Measurements from ENCODE around the gene PRELID3B.

Gene PRELID3B

GRCh38 chr20:59042151-59042795 lies at the start of gene PRELID3B:
Gene PRELID3B (minus strand): TSS chr20:59042786. CDS start chr20:59042730, 56 bp downstream.
- DNase-seq (ENCODE audit: low spot score), result peak; percentile 24

GRCh38 chr20:59087829-59088433 lies 45.3 kb upstream of the PRELID3B start:
- DNase-seq (ENCODE audit: low spot score), result peak; percentile 76

- DNase-seq (ENCODE audit: low spot score), result no peak
Measured at GRCh38 chr20:59086923-59087322, 44.3 kb upstream of the PRELID3B start.

- no peak for DNase-seq (ENCODE audit: low spot score)
Measured at GRCh38 chr20:59084041-59084850, 41.7 kb upstream of the PRELID3B start.

GRCh38 chr20:59082981-59083380 lies 40.4 kb upstream of the PRELID3B start:
- DNase-seq (ENCODE audit: low spot score), result peak; percentile 88

- no peak for DNase-seq (ENCODE audit: low spot score)
Measured at GRCh38 chr20:59082077-59082740, 39.6 kb upstream of the PRELID3B start.

GRCh38 chr20:59081036-59081435 lies 38.5 kb upstream of the PRELID3B start:
- DNase-seq (ENCODE audit: low spot score), result no peak

GRCh38 chr20:59078231-59078630 lies 35.6 kb upstream of the PRELID3B start:
- DNase-seq (ENCODE audit: low spot score), result no peak

GRCh38 chr20:59077705-59078104 lies 35.1 kb upstream of the PRELID3B start:
- no peak for DNase-seq (ENCODE audit: low spot score)

GRCh38 chr20:59075934-59076508 lies 33.4 kb upstream of the PRELID3B start:
- DNase-seq (ENCODE audit: low spot score), result no peak

GRCh38 chr20:59074456-59074855 lies 31.9 kb upstream of the PRELID3B start:
- DNase-seq (ENCODE audit: low spot score), result no peak

GRCh38 chr20:59073582-59073981 lies 31.0 kb upstream of the PRELID3B start:
- DNase-seq (ENCODE audit: low spot score), result no peak

- DNase-seq (ENCODE audit: low spot score), result no peak
Measured at GRCh38 chr20:59071216-59071615, 28.6 kb upstream of the PRELID3B start.

GRCh38 chr20:59069026-59069425 lies 26.4 kb upstream of the PRELID3B start:
- no peak for DNase-seq (ENCODE audit: low spot score)

- DNase-seq (ENCODE audit: low spot score), result no peak
Measured at GRCh38 chr20:59068534-59068933, 25.9 kb upstream of the PRELID3B start.

- DNase-seq (ENCODE audit: low spot score), result no peak
Measured at GRCh38 chr20:59064214-59064722, 21.7 kb upstream of the PRELID3B start.

- peak; percentile 32 for DNase-seq (ENCODE audit: low spot score)
Measured at GRCh38 chr20:59063358-59064213, 21.0 kb upstream of the PRELID3B start.

- no peak for DNase-seq (ENCODE audit: low spot score)
Measured at GRCh38 chr20:59062081-59062480, 19.5 kb upstream of the PRELID3B start.

- DNase-seq (ENCODE audit: low spot score), result peak; percentile 18
Measured at GRCh38 chr20:59055302-59055701, 12.7 kb upstream of the PRELID3B start.

- DNase-seq (ENCODE audit: low spot score), result no peak
Measured at GRCh38 chr20:59051666-59052185, 9.1 kb upstream of the PRELID3B start.

- no peak for DNase-seq (ENCODE audit: low spot score)
Measured at GRCh38 chr20:59050437-59050836, 7.9 kb upstream of the PRELID3B start.

Measured in AG20443 (cell line).